Fibroblast of mammary gland (primary cell): Measurements from ENCODE around the gene CSAD.

Experiments used
- DNase-seq: peaks from one replicate; pipeline ENCODE4 v3.0.0-alpha.2; 2010; ENCODE audit warnings: low read depth
- H3K4me3 ChIP-seq: 2 replicates; pipeline ENCODE4 v1.5.1; 2011; ENCODE audit warnings: low read depth, mild to moderate bottlenecking, low read length, moderate library complexity; ENCODE audit not compliant: control insufficient read depth
- TF ChIP-seq, protein P1 (sequence below): conservative IDR thresholded peaks from 2 replicates; pipeline ENCODE4 v1.5.1; 2011; ENCODE audit warnings: low read depth, low read length, inconsistent platforms; ENCODE audit not compliant: control insufficient read depth, insufficient read depth

CSAD gene

GRCh38 chr12:53200107-53200457 is 19.4 kb upstream of the CSAD start:
- DNase-seq, result no peak
- H3K4me3 ChIP-seq, result no peak overlapping the region
- TF ChIP-seq, protein P1, sequence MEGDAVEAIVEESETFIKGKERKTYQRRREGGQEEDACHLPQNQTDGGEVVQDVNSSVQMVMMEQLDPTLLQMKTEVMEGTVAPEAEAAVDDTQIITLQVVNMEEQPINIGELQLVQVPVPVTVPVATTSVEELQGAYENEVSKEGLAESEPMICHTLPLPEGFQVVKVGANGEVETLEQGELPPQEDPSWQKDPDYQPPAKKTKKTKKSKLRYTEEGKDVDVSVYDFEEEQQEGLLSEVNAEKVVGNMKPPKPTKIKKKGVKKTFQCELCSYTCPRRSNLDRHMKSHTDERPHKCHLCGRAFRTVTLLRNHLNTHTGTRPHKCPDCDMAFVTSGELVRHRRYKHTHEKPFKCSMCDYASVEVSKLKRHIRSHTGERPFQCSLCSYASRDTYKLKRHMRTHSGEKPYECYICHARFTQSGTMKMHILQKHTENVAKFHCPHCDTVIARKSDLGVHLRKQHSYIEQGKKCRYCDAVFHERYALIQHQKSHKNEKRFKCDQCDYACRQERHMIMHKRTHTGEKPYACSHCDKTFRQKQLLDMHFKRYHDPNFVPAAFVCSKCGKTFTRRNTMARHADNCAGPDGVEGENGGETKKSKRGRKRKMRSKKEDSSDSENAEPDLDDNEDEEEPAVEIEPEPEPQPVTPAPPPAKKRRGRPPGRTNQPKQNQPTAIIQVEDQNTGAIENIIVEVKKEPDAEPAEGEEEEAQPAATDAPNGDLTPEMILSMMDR, result no peak

- TF ChIP-seq, protein P1, result no peak
- DNase-seq, result no peak
- H3K4me3 ChIP-seq, result no peak overlapping the region
Measured at GRCh38 chr12:53199700-53200099, 19.0 kb upstream of the CSAD start.

DNA sequence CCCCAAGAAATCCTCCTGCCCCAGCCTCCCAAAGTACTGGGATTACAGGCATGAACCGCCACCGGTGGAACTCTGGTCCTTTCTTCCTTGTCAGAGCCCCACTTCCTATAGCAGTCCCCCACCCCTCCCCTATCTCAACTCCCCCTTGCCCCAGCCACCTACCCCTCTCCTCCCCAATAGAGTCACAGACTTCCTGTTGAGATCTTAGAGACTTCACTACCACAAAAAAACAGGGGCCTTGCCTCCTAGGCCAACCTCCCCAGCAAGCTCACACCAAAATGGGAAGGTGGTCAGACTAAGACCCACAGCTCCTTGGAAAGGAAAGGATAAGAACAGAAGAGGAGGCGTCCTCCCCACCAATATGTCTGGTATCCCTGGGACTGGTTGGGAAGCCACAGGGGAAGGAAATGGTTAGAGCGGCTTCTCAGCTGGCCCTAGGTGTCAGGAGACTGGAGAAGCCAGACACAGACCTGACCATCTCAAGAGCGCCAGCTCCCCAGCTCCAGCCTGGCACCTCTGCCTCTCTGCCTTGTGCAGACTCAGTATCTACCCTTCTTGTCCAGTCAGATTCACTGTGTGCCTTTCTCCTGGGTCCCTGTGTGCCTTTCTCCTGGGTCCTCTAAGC is 17.9 kb upstream of the CSAD start:
- no peak overlapping the region for H3K4me3 ChIP-seq
- no peak for DNase-seq
- TF ChIP-seq, protein P1, result no peak

GRCh38 chr12:53197011-53197640 is 16.4 kb upstream of the CSAD start:
- H3K4me3 ChIP-seq, result no peak overlapping the region
- TF ChIP-seq, protein P1, result no peak
- DNase-seq, result no peak

- no peak overlapping the region for H3K4me3 ChIP-seq
- TF ChIP-seq, protein P1, result no peak
Measured at GRCh38 chr12:53196486-53196885, 15.8 kb upstream of the CSAD start.

DNA sequence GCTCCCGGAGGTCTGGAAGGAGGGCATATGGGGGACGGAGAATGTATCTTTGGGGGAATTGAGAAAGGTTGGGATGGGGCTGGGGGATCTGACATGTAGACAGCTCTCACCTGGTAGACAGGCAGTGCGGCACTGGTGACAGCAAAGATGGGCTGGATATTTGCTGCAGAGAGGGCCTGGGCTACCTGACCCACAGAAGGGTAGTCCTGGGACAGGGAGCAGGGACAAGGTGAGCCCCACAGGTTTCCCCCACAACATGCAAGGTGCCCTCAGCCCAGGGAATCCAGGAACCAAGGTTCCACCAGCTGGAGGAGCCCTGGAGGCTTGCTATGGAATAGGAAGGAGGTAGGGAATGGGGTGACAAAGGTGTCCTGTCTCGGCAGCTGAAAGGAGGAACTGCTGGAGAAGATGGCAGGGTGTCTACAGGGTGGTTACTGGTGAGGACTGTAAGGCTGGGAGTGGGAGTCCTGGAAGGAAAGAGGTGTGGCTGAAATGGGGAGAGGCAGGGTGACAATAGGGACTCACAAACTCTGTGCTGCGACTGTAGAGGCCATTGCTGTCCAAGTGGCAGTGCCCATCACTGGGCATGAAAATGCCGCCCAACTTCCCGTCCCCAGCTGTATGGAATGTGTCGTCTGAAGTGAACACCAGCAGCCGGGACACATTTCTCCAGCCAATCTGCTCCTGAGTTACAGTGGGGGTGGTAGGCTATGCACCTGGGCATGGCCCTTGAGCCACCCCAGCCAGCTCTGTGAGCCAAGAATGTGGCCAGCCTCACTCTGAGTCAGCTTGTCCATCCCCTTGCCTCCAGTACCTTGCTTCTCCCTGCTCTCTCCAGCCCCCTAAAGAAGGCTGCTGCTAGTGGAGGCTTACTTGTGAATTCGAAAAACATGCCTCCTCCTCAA is 15.0 kb upstream of the CSAD start:
- no peak overlapping the region for H3K4me3 ChIP-seq
- TF ChIP-seq, protein P1, result no peak
- DNase-seq, result peak; percentile 10

More at GRCh38 chr12:53196486-53196885, 15.8 kb upstream of the CSAD start:
- no peak for DNase-seq
